HG03460 (cell line): ENCODE data around the gene ZEB2.

Experiments
- ATAC-seq: cut with Tn5 transposase; IDR thresholded peaks from one replicate; pipeline ENCODE4 v1.9.1; 2021; ENCODE audit not compliant: unreplicated experiment

Gene ZEB2

DNA sequence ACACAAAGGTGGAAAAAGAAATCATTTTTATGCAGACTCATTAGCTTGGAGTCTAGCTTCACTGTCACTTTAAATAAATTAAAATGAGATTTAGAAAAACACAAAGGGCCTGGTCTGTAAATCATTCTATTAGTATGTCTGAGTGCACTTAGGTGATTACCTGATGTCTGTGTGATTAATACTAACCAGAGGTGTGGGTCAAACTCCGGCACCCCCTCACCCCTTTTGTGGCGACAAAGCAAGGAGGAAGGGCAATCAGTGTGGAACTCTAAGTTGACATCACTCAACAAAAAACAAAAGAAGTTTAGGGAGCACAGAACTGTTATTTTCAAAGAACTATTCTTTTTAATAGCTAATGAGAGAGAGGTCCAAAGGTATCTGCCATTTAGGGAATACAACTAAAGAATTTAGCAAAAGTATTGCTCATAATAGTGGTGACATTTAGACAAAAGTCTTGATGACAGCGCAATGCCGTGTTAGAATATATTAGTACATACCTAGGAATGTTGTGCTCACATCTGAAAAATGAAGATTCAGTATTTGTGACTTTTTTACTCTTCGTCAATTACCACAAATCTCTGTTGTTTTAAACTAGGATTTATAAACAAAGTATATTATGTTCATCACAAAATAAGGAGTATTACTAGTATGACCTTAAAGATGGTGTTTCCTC, 66.3 kb downstream of the ZEB2 start:
- no peak for ATAC-seq

DNA sequence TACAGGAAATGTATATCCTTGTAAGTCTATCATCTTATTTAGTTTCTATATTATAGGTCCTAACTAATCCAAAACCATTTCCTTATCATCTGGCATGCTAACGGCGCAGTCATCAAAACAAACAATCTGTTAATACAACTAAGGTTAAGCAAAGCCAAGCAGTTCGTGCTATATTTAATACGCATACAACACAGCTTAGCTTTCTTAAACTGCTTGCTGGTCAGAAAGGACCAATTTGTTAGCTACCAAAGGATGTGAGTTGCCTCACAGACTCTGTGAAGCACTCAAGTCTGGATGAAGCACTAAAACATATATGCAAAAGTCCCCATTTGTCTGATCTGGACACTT, 67.0 kb downstream of the ZEB2 start:
- no peak for ATAC-seq

DNA sequence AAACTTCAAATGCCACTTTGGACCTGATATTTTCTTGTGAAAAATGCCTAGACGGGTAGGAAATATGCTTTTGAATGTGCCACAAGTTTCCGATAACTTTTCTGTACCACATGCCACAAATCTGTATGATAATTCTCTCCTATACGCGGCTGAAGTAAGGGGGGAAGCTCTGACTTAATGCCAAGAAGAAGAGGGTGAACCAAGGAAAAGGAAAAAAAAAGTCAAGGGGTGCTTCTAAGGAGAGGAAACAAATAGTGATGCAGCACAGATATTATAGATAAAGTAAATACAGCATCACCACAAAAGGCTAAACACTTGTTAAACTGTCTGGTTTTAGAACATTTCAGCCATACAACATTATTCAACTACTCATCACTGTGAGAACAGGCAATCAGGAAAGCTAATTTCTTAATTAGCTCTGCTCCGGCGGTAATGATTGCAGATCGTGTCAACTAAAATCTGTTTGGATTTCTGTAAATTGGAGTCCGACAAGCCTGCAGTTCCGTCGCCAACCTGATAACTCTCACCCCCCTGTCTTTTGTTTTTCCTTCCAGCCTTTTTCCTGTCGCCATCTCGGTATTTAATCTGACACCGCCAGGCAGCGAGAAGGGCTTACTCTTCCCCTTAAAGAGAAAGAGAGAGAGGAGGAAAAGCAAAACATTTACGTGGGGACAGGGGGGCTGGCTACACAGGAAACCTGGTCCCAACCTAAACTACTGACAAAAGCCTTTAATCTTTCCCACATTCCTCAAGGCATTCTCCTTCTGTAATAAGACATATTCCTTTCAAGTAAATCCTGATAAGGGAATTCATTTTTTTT, 67.5 kb downstream of the ZEB2 start:
- no peak for ATAC-seq

DNA sequence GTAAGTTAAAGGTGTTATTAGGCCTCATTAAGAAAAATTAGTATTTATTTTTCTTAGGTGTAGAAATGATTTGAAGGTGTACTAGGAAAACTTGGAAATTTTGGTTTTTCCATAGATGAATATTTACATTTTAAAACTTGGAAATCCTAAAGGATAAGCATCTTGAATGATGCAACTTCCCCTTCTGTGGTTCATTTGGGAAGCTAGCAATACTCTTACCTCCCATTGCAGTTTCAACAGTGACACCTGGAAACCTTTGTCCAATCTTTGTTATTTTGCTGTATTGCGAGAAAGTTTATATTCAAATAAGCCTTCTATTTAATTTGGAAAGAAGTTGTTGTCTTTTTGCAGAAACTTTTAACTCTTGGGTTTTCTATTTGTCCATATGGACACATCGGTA, 68.5 kb downstream of the ZEB2 start:
- no peak for ATAC-seq

DNA sequence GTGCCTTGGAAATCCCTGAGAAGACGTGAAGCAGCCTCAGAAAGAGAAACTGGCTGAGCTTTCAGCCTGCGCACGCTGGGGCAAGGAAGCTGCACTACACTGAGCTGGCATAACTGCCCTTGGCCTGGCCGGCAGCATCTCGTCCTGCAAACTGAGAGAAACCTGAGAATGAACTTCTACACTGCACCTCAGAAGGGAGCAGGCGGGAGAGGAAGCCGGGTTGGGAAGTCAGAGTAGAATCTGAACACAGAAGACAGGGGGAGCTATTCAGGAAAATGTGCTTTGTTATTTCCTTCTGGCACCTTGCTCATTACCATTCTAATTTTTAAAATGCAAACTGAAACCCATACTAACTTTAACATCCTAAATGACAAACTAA, 70.9 kb downstream of the ZEB2 start:
- ATAC-seq: no peak

DNA sequence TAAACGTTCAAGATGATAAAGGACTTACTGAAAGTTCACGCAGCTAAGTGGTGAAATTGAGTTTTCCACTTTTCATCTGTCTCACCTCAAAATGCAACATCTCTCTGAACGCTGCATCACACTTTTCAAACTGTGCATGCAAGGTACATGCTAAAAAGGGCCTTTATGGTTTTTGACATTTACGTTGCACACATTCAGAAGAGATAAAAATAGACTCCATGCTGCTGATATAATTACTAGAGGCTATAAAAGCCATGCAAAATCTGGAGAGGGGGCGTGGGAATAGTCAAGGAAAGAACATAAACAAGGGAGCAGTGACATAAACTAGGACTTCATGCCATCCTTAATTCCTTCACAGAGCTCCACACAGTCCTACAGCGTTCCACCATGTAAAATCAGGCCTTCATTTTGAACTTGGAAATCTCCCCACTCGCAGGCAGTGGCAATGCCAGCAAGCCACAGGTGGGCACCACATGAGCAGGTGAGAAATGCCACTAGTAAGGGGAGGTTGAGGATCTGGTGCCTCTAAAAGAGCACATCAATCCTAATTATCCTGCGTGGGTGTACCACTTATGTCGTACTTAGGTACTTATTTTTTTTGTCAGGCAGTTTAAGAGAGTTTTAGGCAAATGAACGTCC, 71.4 kb downstream of the ZEB2 start:
- ATAC-seq: no peak

DNA sequence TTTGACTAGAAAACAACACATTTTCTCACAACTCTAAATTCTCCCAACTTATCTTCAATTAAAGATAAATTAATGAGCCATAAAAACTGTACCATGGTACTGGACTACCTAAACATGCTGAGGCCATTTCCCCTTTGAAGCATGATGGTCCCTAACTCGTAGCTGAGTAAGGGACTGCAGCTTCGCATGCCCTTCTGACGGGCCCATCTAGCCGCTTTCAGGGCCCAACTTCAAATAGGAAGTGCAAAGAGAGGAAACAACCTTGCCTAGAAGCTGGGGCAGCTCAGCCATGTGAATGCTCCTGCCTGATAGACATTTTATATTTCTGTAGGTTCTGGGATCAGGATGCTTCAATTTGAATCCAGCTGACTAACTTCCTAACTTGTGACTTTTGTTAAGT, 72.4 kb downstream of the ZEB2 start:
- no peak for ATAC-seq

DNA sequence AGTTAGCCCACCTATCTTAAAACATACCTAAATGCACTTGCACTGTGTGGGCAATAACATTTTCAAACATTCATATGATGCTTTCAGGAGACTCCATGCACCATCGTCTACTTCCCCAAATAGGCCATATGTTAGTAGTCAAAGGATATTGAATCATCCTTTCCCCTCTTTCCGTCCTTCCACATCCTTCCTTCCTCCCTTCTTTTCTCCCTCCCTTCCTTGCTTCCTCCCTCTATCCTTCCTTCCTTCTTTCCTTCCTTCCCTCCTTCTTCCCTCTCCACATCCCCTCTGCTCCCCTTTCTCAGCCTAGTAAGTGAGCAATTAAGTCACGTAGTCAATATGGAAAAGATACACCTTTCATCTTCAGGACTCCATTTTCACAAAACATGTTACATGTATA, 73.8 kb downstream of the ZEB2 start:
- no peak for ATAC-seq

DNA sequence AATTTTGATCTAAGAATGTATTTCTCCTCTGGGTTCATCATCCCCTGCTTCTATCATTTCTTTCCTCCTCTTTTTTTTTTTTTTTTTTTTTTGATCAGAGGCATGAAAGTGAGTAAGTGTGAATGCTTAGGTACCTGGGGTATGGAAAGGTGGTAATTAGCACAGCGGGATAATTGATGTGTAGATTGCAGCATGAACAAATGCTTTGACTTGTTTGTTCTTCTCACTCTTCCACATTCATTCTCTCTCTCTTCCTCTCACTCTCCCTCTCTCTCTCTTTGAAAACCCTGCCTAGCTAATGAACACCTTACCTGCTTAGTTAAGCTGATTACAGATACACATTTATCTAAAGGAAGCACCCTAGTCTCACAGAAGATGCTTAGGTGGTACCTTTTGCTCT, 74.7 kb downstream of the ZEB2 start:
- no peak for ATAC-seq

DNA sequence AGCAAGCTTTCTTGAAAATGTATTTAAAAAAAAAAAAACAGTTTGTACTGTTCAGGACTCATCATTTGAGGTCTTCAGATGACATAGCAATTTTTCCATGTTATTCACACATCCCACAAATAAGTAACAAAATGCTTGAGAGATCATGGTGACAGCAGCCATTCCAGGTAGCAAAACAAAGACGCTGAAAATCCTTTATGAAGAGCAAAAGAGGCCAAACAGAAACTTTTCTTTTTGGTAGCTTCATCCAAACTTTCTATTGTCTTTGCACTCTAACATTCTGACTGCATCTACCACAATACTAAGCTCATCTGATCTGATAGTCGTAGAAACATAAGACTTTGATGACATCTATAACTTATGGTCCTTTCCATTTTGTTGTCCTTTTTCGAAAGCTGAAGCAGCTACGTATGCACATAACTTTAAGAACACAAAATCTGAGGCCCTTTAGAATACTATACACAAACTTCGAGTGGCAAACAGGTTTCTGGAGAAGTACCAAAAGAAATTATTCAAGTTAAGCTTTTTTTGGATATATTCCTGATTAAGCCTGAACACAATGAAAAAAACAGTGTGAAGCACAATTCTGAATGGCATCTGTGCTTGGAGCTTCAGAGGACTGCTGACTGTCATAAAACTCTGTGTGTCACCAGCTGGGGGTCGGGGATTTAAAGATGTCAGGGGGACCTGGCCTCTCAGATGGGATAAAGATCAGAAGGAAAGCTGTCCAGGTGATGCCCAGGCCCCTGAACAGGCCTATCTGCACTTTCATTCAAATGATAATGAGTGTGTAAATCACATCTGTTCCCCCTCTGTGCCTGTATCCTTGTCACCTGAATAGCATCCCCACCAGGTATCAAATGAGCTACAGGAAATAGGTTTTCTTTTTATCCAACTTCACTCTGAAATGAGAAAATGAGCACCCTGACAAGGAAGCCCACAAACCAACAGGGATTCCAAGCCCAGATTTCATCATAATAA, 75.8 kb downstream of the ZEB2 start:
- no peak for ATAC-seq

DNA sequence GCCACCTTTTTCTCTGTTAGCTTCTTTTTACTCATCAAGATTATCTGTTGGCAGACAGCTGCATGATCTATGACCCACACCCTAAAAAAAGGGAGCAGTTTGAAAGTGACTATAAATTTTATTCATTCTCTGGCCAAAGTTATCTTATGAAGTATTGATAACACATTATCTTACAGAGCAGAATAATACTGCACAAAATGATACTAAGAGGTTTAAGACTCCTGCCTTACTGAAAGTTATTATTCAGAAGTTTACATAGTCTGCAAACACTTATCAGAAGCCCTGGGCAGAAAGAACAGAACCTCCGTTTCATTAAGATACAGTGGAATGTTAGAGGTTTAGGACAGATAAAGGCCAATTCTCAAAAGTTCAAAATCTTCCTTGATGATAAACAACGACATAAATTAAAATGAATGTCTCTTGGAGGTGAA, 78.2 kb downstream of the ZEB2 start:
- ATAC-seq: no peak

DNA sequence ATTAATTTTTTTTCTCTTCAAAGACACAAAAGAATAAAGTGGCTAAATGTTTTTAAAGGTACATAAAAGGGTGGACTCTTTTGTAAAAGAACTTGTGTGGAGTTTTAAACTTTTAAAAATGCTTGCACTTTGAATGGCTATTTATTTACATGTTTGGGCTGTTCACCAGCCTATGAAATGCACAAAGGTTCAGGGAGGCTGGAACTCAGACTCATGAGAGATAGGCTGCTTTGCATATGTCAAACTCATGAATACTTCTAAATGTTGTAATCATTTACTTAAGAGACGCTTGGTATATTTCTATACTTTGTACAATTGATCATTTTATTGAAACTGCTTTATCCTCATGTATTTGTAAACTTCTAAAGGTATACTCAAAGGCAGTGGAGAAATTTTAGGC, 79.9 kb downstream of the ZEB2 start:
- no peak for ATAC-seq

DNA sequence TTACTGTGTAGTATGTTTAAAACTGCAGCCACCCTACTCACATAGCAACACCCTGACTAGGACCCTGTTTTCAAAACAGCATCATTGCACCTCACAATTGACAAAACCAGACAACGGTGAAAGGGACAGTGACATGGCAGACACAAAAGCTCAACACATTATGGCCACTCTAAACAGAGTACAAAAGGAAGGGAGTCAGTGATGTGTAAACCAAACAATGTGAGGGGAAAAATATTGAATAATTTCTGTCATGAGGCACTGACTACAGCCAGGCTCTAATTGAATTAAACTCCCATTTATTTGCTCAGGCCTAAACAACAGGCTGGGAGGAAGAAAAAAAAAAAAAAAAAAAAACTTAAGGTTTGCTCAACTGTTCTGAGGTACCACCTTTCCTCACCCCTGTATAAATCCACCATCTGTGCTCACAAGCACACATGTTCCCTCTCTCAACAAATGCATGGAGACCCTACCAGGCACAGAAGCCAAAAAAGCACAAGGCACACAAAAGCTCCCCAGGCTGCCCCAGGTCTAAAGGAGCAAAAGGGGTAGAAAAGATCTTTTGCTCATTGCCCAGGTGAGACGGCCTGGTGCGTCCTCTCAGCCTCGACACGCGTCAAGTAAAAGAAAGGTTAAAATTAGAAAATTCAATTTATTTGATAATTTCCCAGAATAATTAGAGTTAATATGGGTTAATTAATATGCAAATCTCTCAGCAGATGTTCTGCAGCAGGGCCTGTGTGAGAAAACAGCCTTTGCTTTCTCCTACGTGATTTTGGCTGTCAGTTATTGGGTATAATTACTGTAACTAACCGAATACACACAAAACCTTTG, 80.9 kb downstream of the ZEB2 start:
- no peak for ATAC-seq

DNA sequence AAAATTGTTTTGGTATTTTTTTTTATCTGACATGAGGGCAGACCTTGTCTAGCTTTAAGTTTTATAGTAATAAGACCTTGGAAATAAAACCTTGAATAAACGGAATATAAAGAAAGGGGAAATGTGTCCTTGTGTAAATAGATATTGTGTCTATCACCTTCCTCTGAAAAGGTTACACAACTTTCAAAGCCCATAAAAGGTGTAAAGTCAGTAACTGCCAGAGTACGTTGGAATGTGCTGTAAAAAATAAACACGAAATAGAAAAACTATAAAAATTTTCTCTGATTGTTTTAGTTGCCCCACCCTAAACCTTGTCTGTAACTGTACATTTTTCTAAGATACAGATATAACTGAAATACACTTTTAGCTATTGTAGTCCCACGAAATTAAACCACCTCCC, 82.3 kb downstream of the ZEB2 start:
- ATAC-seq: no peak

DNA sequence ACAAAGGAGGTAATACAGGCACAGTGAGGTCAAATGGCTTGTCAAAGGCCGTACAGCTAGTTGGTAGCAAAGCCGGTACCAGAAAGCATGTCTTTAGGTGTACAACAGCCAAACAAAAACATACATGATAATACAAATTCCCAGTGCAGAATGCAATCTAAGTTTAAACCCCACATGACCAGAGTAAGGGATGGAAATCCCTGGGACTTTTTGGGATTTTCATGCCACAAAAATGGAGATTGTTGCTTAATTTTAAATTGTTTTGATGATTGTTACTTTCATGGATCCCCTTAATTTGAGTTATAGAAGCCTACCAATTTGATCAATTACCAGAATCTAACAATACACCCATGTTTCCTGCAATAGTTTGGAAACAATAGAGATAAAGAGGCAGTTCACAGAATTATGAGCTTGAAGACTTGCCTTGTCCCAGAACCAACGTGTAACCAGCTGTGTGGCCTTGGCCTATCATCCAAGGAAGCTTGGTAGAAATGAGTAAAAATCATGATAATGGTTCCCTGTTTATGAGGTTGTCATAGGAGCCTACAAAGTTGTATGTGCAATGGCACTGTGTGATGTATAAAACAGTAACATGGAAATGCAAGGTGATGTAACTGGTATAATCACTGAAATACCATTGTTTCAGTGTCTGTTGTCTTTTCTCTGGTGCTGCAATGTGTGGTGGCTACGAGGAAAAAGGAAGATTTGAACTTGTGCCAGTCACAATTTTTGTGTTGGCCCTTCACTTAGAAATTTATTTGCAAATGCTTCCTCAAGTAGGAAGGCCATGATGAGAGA, 85.3 kb downstream of the ZEB2 start:
- no peak for ATAC-seq

DNA sequence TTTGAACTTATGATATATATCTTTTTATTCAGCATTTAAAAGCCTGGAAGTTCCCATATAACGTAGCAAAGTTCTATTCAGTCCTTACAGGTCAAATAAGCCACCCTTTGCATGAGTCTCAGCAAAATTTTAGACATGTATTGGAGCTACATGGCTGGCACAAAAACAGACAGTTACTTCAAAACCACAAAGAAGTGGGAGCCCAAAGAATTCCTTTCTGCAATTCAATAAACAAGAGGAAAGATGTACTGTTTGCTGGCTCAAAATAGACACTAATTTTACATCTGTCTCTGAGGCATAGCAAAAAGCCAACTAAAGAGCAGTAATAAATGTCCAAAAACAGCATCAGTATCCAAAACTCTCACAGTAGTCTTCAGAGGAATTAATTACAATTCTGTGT, 87.0 kb downstream of the ZEB2 start:
- ATAC-seq: no peak

DNA sequence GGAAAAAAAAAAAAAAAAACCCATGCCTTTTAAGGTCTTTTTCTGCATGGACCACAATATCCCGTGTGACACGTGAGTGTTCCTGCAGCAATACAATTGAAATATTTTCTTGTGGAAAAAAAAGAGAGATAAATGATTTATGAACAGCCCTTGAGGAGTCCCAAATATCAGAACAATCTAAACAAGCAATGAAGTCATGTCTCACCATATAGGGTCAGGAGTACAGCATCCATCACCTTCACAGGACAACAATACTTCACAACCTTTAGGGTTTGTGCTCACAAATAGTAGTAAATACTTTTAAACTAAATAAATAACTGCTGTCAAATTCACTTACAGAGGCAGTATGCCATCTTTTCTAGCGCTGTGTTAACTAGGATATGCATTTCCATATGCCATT, 87.9 kb downstream of the ZEB2 start:
- no peak for ATAC-seq

DNA sequence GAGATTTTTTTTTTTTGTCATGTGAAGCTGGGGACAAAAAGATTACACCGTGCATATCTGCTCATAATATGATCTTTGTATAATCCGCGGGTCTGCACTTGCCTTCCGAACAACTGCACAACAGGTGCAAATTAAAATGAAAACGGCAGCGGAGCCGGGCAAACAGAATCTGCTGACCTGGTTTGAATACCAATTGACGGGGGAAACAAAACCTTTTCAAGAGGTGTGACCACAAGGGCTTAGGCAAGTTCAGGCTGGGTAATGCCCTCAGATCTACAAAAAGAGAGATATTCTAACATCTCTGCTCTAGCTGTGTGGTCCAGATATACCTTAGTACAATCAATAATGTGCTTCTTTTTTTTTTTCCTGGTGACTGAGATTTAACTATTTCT, 88.5 kb downstream of the ZEB2 start:
- ATAC-seq: no peak

DNA sequence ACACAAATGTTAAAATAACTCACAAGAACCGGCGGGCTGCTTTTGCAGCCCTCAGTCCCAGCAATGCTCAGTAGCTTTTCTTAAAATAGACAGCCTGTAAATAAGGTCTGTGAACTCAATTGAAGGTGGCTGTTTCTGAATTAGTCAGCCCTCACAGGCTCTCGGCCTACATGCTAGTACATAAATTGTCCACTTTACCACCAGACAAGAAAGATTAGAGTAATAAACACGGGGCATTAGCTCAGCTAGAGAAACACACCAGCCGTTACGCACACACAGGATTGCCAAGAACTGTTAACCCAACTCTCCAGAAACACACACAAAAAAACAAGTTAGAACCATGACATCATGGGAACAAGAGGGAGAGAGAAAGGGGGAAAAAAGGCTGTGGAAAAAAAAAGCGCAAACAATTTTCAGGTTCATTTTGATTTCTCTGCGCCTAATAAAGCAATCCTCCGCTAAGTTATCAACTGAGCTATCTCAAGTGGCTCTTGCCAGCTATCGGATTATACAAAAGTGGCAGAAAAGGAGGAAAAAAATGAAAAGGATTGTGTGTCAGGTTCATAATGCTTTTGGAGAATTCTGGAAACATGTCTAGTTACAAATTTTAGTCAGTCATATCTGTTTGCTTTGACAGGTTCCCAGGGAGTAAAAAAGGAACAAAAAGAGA, 89.1 kb downstream of the ZEB2 start:
- peak; percentile 95 for ATAC-seq
